Natural killer cell (primary cell): Measurements from ENCODE around the gene SCN1A. TPM values are rescaled to one million over a fixed set of nuclear protein-coding genes. Genes with fewer than 3 reads are reported as not detected.

Experiments
- ATAC-seq, 3 donors: fragments of 150-1000 bp in 2 of 3; fragments of 200-7000 bp in 1 of 3; cut with Tn5 transposase; 1 replicate in 1 of 3; 2 replicates in 2 of 3; pipeline ENCODE4 v1.10.0; 2021; ENCODE audit warnings: mild to moderate bottlenecking in 2 of 3, moderate library complexity in 2 of 3
- DNase-seq, 2 donors: peaks; one replicate each; pipeline versions ENCODE4 v3.0.0 to v3.0.0-alpha.2; 2013 to 2021; ENCODE audit warnings: mixed read lengths in 1 of 2
- H3K27ac ChIP-seq: one replicate; pipeline ENCODE4 v1.5.1; 2013; ENCODE audit warnings: mild to moderate bottlenecking, low read length
- H3K27me3 ChIP-seq: one replicate; pipeline ENCODE4 v1.6.1; 2013; ENCODE audit warnings: low read length; ENCODE audit not compliant: control insufficient read depth, insufficient read depth
- H3K36me3 ChIP-seq: one replicate; pipeline ENCODE4 v1.6.1; 2013; ENCODE audit warnings: low read length; ENCODE audit not compliant: control insufficient read depth, insufficient read depth
- H3K4me1 ChIP-seq: one replicate; pipeline ENCODE4 v1.6.1; 2013; ENCODE audit warnings: low read length; ENCODE audit not compliant: control insufficient read depth, insufficient read depth
- H3K4me3 ChIP-seq: one replicate; pipeline ENCODE4 v1.5.1; 2013; ENCODE audit warnings: low read length
- H3K9me3 ChIP-seq: one replicate; pipeline ENCODE4 v1.6.1; 2013; ENCODE audit warnings: low read length; ENCODE audit not compliant: control insufficient read depth, insufficient read depth
- H3K27ac Mint-ChIP-seq, 2 donors: one replicate each; pipeline ENCODE4 v1.8.0; 2022; ENCODE audit warnings: mild to moderate bottlenecking in 2 of 2, mixed read lengths in 2 of 2, moderate library complexity in 1 of 2
- H3K27me3 Mint-ChIP-seq, 2 donors: one replicate each; pipeline ENCODE4 v1.8.0; 2022; ENCODE audit warnings: low read depth in 2 of 2, mixed read lengths in 2 of 2
- H3K36me3 Mint-ChIP-seq: one replicate; pipeline ENCODE4 v1.8.0; 2022; ENCODE audit warnings: mixed read lengths
- H3K4me1 Mint-ChIP-seq, 2 donors: one replicate each; pipeline ENCODE4 v1.8.0; 2022; ENCODE audit warnings: mixed read lengths in 2 of 2
- H3K4me3 Mint-ChIP-seq: one replicate; pipeline ENCODE4 v1.8.0; 2022; ENCODE audit warnings: mild to moderate bottlenecking, moderate library complexity, mixed read lengths
- H3K9me3 Mint-ChIP-seq, 2 donors: one replicate each; pipeline ENCODE4 v1.8.0; 2022; ENCODE audit warnings: mixed read lengths in 2 of 2
- CTCF ChIP-seq: fragments of 200-600 bp; IDR thresholded peaks from one replicate; pipeline ENCODE4 v1.8.0; 2022; ENCODE audit warnings: antibody characterized with exemption
- WGBS: methylation state at CpG from one replicate; pipeline ENCODE4 v1.1.7; 2013; ENCODE audit warnings: missing lambda C conversion rate; ENCODE audit not compliant: insufficient coverage; 5-methylcytosine and 5-hydroxymethylcytosine counted together
- intact Hi-C: fragments of 100-400 bp; cut with micrococcal nuclease; formaldehyde crosslinking; loops from one replicate; pipeline ENCODE4 v1.14.2; 2022
- total RNA-seq, 4 donors: library from RNA; stranded (reverse); fragments of 120-200 nt in 1 of 4; gene quantifications; one replicate each; pipeline versions ENCODE4 v1.2.3 to v1.2.4, GENCODE V29; 2013 to 2022

The SCN1A gene
- total RNA-seq, 3 donors from 2014 or later (not counting 1 experiment from before 2014, with no cell fraction given): not detected

- ATAC-seq: no peak
- Mint-ChIP-seq H3K27me3 (peaks cover 9 to 14% of the 10 kb centered on the region in 2 donors), H3K36me3 (no peaks in the 10 kb centered on the region), H3K27ac (no peak overlapping the region), H3K4me3 (no peak overlapping the region), H3K9me3 (no peaks in the 10 kb centered on the region), H3K4me1 (no peaks in the 10 kb centered on the region)
- Histone ChIP-seq H3K4me1 (no peaks in the 10 kb centered on the region), H3K36me3 (no peaks in the 10 kb centered on the region), H3K27ac (no peak overlapping the region), H3K27me3 (no peaks in the 10 kb centered on the region), H3K9me3 (no peaks in the 10 kb centered on the region), H3K4me3 (no peak overlapping the region)
- intact Hi-C loops: no loop called here
- no peak for TF ChIP-seq CTCF
- DNase-seq: no peak
- 80% methylated on average over 1 of the region's 2 CpGs for WGBS
Measured at GRCh38 chr2:165969227-165969626, 158.6 kb downstream of the SCN1A start.

DNA sequence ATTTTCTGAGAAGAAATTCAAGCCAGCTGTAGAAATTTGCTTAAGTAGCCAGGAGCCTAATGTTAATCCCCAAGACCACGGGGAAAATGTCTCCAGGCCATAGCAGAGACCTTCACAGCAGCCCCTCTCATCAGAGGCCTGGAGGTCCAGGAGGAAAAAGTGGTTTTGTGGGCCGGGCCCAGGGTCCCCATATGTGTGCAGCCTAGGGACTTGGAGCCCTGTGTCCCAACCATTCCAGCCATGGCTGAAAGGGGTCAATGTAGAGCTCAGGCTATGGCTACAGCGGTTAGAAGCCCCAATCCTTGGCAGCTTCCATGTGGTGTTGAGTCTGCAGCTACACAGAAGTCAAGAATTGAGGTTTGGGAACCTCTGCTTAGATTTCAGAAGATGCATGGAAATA, 160.1 kb downstream of the SCN1A start:
- Mint-ChIP-seq H3K9me3 (no peaks in the 10 kb centered on the region), H3K4me1 (no peaks in the 10 kb centered on the region), H3K4me3 (no peak overlapping the region), H3K27me3 (peaks cover 5 to 9% of the 10 kb centered on the region in 2 donors), H3K36me3 (no peaks in the 10 kb centered on the region), H3K27ac (no peak overlapping the region)
- Histone ChIP-seq H3K4me3 (no peak overlapping the region), H3K36me3 (no peaks in the 10 kb centered on the region), H3K4me1 (no peaks in the 10 kb centered on the region), H3K27me3 (no peaks in the 10 kb centered on the region), H3K27ac (no peak overlapping the region), H3K9me3 (no peaks in the 10 kb centered on the region)
- DNase-seq (no peak), ATAC-seq (no peak)
- TF ChIP-seq CTCF: no peak
- intact Hi-C loops: no loop called here
- WGBS: 81% methylated on average over 3 of the region's 3 CpGs

DNA sequence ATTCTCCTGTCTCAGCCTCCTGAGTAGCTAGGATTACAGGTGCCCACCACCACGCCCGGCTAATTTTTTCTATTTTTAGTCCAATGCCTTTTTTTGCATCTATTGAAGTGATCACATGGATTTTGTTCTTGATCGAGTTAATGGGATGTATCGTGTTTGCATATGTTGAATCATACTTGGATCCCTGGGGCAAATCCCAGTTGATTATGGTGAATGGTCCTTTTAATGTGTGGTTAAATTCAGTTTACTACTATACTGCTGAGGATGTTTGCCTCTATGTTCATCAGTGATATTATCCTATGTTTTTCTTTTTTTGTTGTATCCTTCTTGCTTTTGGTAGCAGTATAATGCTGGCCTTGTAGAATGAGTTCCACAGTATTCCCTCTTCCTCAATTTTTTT, 166.0 kb downstream of the SCN1A start:
- no peak overlapping the region for H3K4me3 Mint-ChIP-seq
- no peak for ATAC-seq
- Histone ChIP-seq H3K36me3 (no peaks in the 10 kb centered on the region), H3K27ac (no peak overlapping the region), H3K4me3 (no peak overlapping the region), H3K9me3 (no peaks in the 10 kb centered on the region), H3K4me1 (no peaks in the 10 kb centered on the region), H3K27me3 (no peaks in the 10 kb centered on the region)
- intact Hi-C loops: no loop called here
- H3K27ac Mint-ChIP-seq: no peak overlapping the region
- H3K27me3 Mint-ChIP-seq: peaks cover 0 to 3% of the 10 kb centered on the region in 2 donors
- WGBS: 83% methylated on average over 4 of the region's 4 CpGs
- H3K9me3 Mint-ChIP-seq: no peaks in the 10 kb centered on the region
- DNase-seq: no peak
- no peak for TF ChIP-seq CTCF
- H3K36me3 Mint-ChIP-seq: no peaks in the 10 kb centered on the region
- no peaks in the 10 kb centered on the region for H3K4me1 Mint-ChIP-seq

DNA sequence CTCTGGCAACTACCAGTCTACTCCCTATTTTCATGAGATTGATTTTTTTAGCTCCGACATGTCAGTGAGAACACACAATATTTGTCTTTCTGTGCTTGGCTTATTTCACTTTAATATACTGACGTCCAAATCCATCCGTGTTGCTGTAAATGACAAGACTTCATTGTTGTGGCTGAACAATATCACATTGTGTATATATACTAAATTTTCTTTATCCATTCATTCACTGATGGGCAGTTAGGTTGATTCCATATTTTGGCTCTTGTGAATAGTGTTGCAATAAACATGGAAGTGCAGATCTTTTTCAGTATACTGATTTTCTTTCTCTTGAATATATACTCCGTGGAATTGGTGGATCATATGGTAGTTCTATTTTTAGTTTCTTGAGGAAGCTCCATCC, 168.4 kb downstream of the SCN1A start:
- no peak for TF ChIP-seq CTCF
- no peak for DNase-seq
- Mint-ChIP-seq H3K36me3 (no peaks in the 10 kb centered on the region), H3K9me3 (no peaks in the 10 kb centered on the region), H3K27me3 (peaks cover 0 to 3% of the 10 kb centered on the region in 2 donors), H3K27ac (no peak overlapping the region), H3K4me3 (no peak overlapping the region), H3K4me1 (peaks cover 11 to 12% of the 10 kb centered on the region in 2 donors)
- H3K27ac ChIP-seq: no peak overlapping the region
- H3K4me3 ChIP-seq: no peak overlapping the region
- no peaks in the 10 kb centered on the region for H3K4me1 ChIP-seq
- H3K27me3 ChIP-seq: no peaks in the 10 kb centered on the region
- no peak for ATAC-seq
- intact Hi-C loops: no loop called here
- no peaks in the 10 kb centered on the region for H3K36me3 ChIP-seq
- WGBS: 100% methylated on average over 1 of the region's 4 CpGs
- no peaks in the 10 kb centered on the region for H3K9me3 ChIP-seq
